ENCODE results near the gene PDPN.
"Not testable (repeated sequence)": the region's sequence is repeated elsewhere in the genome, so short reads cannot be mapped to it uniquely, and the experiment has no call there.

The PDPN gene

GRCh38 chr1:13554798-13555197, 28.8 kb upstream of the PDPN start:
- H2AFZ ChIP-seq, result no peak overlapping the region
- no peak overlapping the region for H3K4me3 ChIP-seq (ENCODE audit: low read depth, low read length)
- no peak overlapping the region for H3K4me2 ChIP-seq (ENCODE audit: low read length)
- no peaks in the 10 kb centered on the region for H3K36me3 ChIP-seq (ENCODE audit: control insufficient read depth, insufficient read depth, low read length)
- H3K27me3 ChIP-seq (ENCODE audit: control insufficient read depth, insufficient read depth, low read length), result no peaks in the 10 kb centered on the region
- no peak overlapping the region for H3K9ac ChIP-seq
- H3K79me2 ChIP-seq, result no peaks in the 10 kb centered on the region
- no peaks in the 10 kb centered on the region for H3K9me3 ChIP-seq (ENCODE audit: control insufficient read depth, low read length)
- no peak overlapping the region for H3K27ac ChIP-seq
- H3K4me1 ChIP-seq, result no peaks in the 10 kb centered on the region
- TF ChIP-seq CTCF (IDR thresholded peaks at IDR 0.05), result no peak

- Histone ChIP-seq H3K4me3 (ENCODE audit: low read depth, low read length) (no peak overlapping the region), H3K4me1 (no peaks in the 10 kb centered on the region), H3K9me3 (ENCODE audit: control insufficient read depth, low read length) (no peaks in the 10 kb centered on the region), H3K36me3 (ENCODE audit: control insufficient read depth, insufficient read depth, low read length) (no peaks in the 10 kb centered on the region), H3K27me3 (ENCODE audit: control insufficient read depth, insufficient read depth, low read length) (no peaks in the 10 kb centered on the region), H3K79me2 (no peaks in the 10 kb centered on the region), H3K27ac (no peak overlapping the region), H3K4me2 (ENCODE audit: low read length) (no peak overlapping the region), H3K9ac (no peak overlapping the region), H2AFZ (no peak overlapping the region)
- TF ChIP-seq CTCF (IDR thresholded peaks at IDR 0.05), result no peak
Observed at GRCh38 chr1:13556224-13556764, 27.3 kb upstream of the PDPN start.

- no peak overlapping the region for H3K9ac ChIP-seq
- no peaks in the 10 kb centered on the region for H3K27me3 ChIP-seq (ENCODE audit: control insufficient read depth, insufficient read depth, low read length)
- no peak overlapping the region for H3K4me3 ChIP-seq (ENCODE audit: low read depth, low read length)
- no peak for TF ChIP-seq CTCF (IDR thresholded peaks at IDR 0.05)
- no peaks in the 10 kb centered on the region for H3K4me1 ChIP-seq
- no peak overlapping the region for H2AFZ ChIP-seq
- H3K27ac ChIP-seq, result no peak overlapping the region
- no peak overlapping the region for H3K4me2 ChIP-seq (ENCODE audit: low read length)
- H3K9me3 ChIP-seq (ENCODE audit: control insufficient read depth, low read length), result no peaks in the 10 kb centered on the region
- H3K79me2 ChIP-seq, result no peaks in the 10 kb centered on the region
- H3K36me3 ChIP-seq (ENCODE audit: control insufficient read depth, insufficient read depth, low read length), result no peaks in the 10 kb centered on the region
Observed at GRCh38 chr1:13560541-13560940, 23.1 kb upstream of the PDPN start.

GRCh38 chr1:13562981-13563380, 20.7 kb upstream of the PDPN start:
- not testable (repeated sequence) for H3K4me3 ChIP-seq (ENCODE audit: low read depth, low read length); H3K9me3 ChIP-seq (ENCODE audit: control insufficient read depth, low read length); H3K79me2 ChIP-seq; H3K4me2 ChIP-seq (ENCODE audit: low read length); H3K27me3 ChIP-seq (ENCODE audit: control insufficient read depth, insufficient read depth, low read length); H3K9ac ChIP-seq; H3K27ac ChIP-seq; H2AFZ ChIP-seq; H3K36me3 ChIP-seq (ENCODE audit: control insufficient read depth, insufficient read depth, low read length); H3K4me1 ChIP-seq

GRCh38 chr1:13564073-13564472, 19.6 kb upstream of the PDPN start:
- no peak for TF ChIP-seq CTCF (IDR thresholded peaks at IDR 0.05)

GRCh38 chr1:13570435-13570834, 13.2 kb upstream of the PDPN start:
- not testable (repeated sequence) for H3K27ac ChIP-seq; H3K79me2 ChIP-seq; H2AFZ ChIP-seq; H3K9ac ChIP-seq; H3K4me3 ChIP-seq (ENCODE audit: low read depth, low read length); H3K36me3 ChIP-seq (ENCODE audit: control insufficient read depth, insufficient read depth, low read length); H3K9me3 ChIP-seq (ENCODE audit: control insufficient read depth, low read length); H3K4me1 ChIP-seq; H3K4me2 ChIP-seq (ENCODE audit: low read length); H3K27me3 ChIP-seq (ENCODE audit: control insufficient read depth, insufficient read depth, low read length)

More at GRCh38 chr1:13564073-13564472, 19.6 kb upstream of the PDPN start:
- H3K79me2 ChIP-seq, result no peaks in the 10 kb centered on the region
- H3K9ac ChIP-seq, result no peak overlapping the region
- no peaks in the 10 kb centered on the region for H3K9me3 ChIP-seq (ENCODE audit: control insufficient read depth, low read length)
- no peak overlapping the region for H2AFZ ChIP-seq
- H3K4me2 ChIP-seq (ENCODE audit: low read length), result no peak overlapping the region
- no peaks in the 10 kb centered on the region for H3K4me1 ChIP-seq
- no peaks in the 10 kb centered on the region for H3K27me3 ChIP-seq (ENCODE audit: control insufficient read depth, insufficient read depth, low read length)
- H3K27ac ChIP-seq, result no peak overlapping the region
- no peak overlapping the region for H3K4me3 ChIP-seq (ENCODE audit: low read depth, low read length)
- no peaks in the 10 kb centered on the region for H3K36me3 ChIP-seq (ENCODE audit: control insufficient read depth, insufficient read depth, low read length)

Data from parathyroid adenoma (tissue), 2 donors.